GM18909 (cell line): ENCODE data around the gene PPFIBP2.
"Not testable (repeated sequence)": the region's sequence is repeated elsewhere in the genome, so short reads cannot be mapped to it uniquely, and the experiment has no call there.

Experiments used
- ATAC-seq: cut with Tn5 transposase; IDR thresholded peaks from one replicate; pipeline ENCODE4 v1.9.1; 2021; ENCODE audit warnings: mild to moderate bottlenecking; ENCODE audit not compliant: unreplicated experiment, poor library complexity

Gene PPFIBP2

DNA sequence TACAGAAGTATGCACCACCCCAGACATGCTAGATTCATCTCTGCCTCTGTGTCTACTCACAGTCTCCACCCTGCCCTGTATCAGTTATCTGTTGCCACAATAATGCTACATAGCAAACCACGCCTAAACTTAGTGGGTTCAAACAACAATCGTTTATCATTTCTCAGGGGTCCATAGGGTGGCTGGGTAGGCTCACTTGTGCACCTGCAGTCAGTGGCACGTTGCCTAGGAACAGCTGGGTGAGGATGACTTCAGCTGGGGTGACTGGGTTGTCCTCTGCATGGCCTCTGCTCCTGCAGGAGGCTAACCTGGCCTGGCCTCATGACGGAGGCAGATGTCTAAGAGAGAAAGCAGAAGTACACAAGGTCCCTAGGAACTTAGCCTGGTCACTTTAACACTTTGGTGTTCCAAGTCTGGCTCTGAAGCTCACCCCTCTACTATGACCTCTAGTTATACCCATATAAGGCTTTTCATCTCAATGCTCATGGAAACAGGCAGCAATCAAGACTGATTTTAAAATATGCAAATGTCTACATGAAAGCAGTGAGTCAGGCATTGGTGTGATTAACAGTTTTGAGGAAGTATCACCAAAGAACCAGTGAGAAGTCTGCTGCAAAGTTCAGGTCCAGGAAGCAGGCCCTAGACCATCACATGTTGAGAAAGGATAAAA lies 17.8 kb upstream of the PPFIBP2 start:
- ATAC-seq: peak; percentile 92

DNA sequence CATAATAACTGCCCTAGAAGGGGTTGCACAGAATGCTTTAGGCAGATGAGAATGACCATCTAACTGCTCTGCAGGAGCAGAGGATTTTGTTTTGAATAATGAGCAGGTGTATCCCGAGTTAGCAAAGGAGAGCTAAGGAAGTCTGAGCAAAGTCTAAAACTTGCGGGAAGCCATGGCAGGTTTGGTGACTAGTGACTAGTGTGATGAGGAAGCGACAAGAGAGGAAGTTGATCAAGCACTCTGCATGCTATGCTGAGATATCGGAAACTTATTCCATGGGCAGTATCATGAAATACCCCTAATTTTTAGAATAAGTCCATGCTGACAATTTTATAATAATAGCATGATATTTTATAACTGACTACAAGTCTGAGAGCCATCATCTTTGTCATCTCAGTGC lies 15.6 kb upstream of the PPFIBP2 start:
- no peak for ATAC-seq

DNA sequence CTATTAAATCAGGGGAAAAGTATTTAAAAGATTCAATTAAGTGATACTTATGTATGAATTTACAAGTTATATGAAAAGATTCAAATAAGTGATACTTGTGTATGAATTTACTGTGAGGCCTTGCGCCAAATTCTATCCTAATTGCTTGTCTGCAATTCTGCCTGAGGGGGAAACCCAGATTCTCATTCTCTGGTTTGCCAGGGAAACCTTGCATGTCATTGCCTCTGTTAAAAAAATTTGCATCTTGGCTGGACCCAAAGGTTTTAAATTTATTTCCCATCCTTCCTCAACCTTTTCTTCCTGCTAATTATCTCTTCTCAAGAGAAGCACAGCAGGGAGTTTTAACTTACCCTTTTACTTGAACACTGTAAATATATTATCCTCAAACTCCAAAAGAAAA lies 14.7 kb upstream of the PPFIBP2 start:
- no peak for ATAC-seq

DNA sequence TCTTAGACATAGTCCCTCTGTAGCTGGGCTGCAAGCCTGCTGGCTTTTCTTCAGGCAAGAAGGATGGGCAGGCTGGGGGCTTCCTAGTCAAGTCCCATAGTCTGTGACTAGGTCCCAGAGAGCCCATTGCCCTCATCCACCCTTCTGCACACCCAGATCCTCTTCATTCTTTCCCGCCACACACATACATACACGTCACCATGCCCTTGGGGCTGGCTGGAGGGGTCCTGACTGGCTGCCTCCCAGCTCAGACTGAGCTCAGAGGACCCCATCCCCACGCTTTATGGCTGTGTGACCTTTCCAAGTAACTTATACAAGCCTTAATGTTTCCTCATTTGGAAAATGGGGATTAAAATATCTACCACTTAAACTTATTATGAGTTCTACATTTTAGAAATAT lies 13.5 kb upstream of the PPFIBP2 start:
- ATAC-seq: no peak

DNA sequence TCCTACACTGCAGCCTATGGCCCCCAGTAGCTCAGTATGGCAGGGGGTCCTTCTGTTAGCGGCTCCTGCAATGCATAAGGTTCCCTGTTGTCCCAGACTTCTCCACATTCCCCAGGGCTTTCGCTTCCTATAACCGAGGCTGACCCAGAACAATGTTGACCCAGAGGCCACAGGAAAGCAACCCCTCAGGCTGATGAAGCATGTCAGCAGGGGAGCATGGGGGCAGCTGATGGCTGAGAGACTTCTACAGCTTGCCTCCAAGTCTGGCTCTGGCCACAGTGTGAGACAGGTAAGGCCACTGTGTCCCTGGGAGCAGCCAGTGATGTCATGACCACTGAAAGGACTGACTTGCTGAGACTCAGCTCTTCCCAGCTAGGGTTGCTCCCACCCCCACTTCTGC lies 12.5 kb upstream of the PPFIBP2 start:
- ATAC-seq: no peak

DNA sequence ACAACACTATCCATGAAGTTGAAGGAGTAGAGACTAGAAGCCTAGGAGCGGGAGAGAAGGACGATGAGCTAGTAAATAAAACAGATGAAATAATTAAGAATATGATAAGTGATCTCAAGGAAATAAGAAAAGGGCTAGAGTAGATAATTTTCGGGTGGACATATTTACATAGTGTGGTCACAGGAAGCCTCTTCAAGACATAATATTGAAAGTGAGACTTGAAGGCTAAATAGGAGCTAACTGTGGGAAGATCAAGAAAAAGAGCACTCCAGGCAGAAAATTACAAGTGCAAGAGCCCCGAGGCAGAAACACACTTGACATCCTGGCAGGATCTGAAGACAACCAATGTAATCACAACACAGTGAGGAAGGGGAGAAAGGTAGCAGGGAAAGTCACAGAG lies 11.9 kb upstream of the PPFIBP2 start:
- no peak for ATAC-seq

DNA sequence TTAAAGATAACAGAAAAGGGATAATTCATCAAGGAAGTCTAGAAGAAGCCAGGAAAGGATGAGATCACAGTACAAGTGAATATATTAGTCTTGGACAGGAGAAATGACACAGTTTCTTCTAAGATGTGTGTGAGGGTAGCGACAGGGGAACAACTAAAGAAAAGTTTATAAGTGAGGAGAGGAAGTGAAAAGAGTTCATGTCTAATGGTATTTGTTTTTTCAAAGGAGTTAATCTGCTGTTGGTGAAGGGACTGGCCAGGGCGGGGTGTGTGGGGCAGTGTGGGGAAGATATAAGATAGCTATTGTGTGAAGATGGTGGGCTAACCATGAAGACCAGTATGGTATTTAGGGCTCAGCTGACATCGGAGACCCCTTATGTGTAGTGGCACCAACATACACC lies 7.6 kb upstream of the PPFIBP2 start:
- no peak for ATAC-seq

DNA sequence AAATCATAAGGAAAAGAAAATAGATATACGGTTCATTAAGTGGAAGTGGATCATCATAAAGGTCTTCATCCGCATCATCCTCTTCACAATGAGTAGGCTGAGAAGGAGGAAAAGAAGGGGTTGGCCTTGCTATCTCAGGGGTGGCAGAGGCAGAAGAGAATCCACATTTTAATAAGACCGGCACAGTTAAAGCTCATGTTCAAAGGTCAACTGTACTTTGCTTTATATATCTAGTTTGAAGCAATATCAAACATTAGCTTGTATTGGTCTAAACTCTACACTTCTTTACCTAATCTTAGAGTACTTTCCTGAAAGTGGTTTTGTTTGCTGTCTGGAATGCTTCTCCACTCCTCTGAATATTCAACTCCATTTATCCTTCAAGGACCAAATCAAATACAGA lies 5.7 kb upstream of the PPFIBP2 start:
- no peak for ATAC-seq

DNA sequence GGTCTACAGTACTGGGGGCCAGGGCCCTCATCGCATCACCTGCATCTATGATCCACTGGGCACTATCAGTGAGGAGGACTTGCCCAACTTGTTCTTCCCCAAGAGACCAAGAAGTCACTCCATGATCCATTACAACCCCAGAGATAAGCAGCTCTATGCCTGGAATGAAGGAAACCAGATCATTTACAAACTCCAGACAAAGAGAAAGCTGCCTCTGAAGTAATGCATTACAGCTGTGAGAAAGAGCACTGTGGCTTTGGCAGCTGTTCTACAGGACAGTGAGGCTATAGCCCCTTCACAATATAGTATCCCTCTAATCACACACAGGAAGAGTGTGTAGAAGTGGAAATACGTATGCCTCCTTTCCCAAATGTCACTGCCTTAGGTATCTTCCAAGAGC lies 3.8 kb upstream of the PPFIBP2 start:
- ATAC-seq: no peak

DNA sequence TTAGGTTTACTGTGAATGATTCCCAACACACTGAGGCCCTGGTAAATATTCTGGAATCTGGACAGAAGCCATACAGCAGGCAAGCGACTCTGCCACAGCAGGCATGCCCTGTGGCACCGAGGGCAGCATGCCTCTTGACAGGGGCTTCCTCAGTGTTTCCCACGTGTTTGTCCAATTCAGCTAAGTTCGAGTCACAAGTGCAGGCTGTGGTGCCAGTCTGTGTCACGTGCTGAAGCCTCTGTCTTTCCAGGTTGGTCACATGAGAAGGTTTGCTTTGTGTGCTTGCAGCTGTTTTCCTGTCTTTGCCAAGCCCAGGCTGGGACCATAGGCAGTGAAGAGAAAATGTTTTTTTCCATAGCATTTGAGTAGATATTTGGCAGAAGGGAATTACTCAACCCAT lies 2.4 kb upstream of the PPFIBP2 start:
- ATAC-seq: no peak

DNA sequence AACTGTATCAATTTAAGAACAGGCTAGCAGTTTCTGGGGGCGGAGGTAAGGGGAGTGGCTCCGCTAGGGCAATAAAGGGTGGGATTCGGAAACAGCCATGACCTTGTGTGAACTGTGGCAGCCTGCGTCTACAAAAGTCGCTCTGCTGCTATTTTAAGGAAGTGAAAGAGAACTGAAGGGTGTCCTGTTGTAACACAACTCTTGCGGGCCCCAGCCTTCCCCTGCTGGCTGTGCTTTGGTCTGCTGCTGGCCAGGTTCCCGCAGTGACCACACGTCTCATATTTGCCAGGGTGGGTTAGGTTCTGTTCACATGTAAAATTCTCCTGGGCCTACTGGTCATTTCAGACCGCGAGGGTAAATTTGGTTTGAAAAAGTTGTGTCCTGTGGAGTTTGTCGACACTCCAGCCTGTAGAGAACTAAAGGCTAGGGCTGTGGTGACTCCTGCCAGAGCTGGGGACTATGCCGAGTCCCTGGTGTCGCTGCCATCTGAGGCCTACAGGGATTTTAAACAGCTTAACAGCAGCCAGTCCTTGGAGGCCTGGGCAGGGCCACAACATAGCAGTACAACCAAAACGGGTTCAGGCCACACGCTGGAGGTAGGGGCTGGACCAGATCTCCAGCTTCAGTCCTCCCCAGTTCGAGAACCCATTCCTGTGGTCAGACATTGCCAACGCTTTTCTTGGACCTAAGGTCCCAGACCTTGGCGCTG lies 1.1 kb upstream of the PPFIBP2 start:
- ATAC-seq: peak; percentile 77

DNA sequence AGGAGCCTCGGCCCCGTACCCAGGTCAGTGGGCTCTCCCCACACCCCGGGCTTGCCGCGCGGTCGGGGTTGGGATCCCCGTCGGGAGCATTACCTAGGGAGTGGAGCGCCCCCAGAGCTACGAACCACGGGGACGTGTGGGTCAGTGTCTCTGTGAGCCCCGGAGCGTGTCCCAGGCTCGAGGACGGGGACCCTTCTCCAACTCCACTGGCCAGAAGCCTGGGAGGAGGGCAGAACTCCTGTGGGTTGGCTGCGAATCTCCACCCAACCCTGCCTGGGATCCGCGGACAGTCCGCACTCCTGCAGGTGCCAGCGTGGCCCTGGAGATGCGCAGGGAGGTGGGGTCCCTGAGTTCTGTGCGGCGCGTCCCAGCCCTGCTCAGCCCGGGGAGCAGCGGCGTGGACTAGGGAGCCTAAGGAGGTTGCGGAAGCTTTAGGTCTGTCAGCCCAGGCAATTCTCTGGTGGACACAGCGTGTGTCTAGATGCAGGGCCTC lies 346 bp downstream of the PPFIBP2 start:
- peak; percentile 19 for ATAC-seq

DNA sequence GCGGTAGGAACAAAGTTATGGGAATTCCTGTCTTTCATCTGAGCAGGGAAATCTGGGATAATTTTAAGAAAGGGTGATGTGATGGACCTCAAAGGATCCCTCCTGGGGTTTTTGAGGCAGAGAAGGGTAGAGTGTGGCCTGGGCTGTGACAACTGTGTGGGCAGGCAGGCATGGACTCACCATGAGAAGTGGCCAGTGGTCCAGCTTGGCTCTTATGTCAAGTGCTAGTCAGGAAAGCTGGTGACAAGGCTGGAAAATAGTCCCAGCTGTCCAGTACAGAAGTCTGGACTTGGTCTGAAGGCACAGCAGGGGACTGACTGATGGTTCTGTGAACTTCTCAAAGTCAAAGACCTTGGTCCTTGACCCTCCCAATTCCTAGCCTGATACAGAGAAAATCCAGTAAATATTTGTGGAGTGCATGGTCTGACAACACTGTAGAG lies 1.7 kb downstream of the PPFIBP2 start:
- no peak for ATAC-seq

DNA sequence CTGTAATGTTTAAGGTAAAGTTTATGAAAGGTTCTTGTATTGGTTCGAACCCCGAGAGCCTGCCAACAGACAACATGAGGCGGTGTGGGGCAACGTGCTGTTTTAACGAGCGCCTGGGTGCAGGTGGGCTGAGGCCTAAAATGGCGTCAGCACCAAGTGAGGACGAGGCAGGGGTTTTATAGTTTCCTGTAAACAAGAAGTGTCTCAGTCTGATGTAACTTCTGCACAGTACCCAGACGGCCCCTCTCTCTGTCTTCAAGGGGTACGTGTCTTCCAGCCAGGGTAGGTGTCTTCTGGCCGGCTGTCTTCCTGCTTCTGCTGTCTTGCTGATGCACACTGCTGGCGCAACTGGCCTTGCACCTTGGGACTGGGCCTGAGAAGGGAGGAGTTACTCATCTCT lies 2.7 kb downstream of the PPFIBP2 start:
- ATAC-seq: no peak

DNA sequence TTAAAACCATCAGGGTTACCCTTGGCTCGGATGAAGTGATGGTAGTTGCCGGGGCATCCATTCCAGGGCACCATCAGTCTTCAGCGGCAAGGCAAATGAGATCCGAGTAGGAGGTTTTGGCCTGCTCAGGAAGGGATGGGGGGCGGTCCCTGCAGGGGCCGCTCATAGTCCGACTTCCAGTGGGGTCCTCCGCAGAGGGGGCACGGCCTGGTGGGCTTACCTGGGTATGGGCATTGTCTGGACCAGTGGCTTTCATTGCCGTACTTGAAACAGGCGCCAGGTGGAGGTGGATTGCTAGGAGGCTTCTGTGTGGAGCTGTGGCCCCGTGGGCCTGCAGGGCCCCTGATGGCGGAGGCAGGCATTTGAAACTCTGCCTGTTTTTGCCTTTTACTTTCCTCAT lies 3.9 kb downstream of the PPFIBP2 start:
- ATAC-seq: not testable (repeated sequence)

DNA sequence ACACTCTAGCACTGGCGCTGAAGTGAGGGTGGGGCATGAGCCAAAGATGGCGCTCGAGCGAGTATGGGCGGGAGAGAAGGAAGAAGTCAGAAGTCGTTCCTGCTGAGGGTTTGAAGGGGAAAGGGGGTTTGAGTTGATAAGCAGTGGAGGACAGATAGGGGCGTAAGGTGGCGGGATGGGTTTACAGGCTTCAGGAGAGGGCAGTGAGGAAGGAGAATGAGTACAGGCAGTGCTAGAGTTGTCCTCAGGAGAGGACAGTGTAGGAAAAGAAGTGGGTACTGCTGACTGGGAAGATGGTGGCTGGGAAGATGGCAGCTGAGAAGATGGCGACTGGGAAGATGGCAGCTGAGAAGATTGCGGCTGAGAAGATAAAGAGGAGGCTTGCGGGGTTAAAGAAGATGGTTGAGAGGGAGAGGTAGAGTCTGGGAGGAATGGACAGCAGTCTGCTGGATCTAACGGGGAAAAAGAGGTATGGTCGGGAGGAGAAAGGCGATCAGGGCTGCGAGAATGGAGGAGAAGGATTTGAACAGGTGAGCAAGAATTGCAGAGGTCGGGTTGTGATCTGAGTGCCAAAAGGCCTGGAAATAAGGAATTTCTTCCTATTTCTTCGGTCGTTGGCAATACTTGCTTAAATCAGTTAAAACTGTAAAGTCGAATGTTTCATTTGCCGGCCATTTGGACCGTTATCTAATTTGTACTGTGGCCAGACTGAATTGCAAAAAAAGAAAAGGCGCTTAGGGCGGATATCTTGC lies 5.2 kb downstream of the PPFIBP2 start:
- no peak for ATAC-seq

DNA sequence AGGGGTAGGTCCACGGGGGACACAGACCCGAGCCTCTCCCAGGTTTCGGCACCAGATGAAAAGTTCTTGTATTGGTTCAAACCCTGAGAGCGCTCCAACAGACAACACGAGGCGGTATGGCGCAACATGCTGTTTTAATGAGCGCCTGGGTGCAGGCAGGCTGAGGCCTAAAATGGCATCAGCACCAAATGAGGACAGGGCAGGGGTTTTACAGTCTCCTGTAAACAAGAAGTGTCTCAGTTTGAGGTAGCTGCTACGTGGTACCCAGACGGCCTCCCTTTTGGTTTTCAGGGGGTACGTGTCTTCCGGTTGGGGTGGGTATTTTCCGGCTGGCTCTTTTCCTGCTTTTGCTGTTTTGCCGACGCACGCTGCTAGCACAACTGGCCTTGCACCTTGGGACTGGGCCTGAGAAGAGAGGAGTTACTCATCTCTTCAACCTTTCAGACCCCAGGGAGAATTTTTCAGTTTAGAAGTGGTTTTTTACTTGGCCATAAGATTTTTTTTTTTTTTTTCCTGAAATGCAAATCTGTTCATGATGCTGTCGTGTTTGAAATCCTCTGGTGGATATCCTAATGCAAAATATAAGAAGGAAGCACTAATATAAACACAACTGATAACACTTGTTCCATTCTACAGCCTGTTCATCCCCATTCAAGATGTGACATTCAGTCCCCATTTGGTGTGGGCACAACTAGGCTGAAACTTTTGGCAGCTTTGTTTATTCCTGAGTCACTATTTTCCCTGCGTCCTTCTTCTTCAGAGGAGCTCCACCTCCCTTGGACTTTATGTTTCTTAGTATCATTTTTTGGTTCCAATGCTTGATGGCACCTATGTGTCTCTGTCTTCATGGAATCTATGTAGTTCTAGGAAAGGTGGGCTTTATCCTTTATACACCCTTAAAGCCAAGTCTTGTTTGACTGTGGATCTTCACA lies 6.5 kb downstream of the PPFIBP2 start:
- peak; percentile 58 for ATAC-seq

DNA sequence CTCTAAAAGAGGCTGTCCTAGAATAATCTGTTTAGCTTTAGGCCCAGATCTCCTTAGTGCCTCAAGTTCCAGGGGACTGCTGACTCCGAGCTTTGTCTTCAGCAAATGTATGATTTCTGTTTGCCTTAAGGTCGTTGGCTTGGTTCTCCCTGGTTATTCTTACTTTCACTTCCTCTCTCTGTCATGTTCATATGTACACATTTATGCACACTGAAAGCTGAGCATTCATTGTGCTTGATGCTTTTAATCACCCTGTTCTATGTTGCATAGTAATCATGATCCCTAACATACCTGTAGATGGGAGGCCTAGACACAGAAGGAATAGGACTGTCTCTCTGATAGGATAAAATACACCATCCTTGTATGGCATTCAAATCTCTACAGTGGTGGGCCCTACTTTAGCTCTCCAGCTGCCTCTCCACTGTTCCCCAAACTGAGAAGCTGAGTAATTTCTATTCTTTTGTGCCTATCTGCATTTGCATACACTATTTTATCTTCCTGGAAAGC lies 7.2 kb downstream of the PPFIBP2 start:
- peak; percentile 84 for ATAC-seq

DNA sequence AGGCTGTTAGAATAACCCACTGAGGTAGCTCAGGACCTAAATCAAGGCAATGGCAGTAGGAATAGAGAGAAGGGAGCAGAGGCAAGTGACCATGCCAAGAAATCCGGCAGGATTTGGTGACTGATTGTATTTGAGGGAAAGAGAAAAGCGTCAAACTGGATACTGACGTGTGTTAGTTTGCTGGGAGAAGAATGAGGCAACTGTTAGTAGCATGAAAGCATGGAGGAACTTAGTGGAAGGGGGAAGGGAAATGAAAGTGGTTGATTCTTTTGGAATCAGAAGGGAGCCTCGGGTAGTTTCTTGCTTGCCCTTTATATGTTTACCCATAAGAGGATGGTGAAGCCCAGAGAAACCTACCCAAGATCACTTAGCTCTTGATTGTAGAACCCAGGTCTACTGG lies 8.3 kb downstream of the PPFIBP2 start:
- no peak for ATAC-seq

DNA sequence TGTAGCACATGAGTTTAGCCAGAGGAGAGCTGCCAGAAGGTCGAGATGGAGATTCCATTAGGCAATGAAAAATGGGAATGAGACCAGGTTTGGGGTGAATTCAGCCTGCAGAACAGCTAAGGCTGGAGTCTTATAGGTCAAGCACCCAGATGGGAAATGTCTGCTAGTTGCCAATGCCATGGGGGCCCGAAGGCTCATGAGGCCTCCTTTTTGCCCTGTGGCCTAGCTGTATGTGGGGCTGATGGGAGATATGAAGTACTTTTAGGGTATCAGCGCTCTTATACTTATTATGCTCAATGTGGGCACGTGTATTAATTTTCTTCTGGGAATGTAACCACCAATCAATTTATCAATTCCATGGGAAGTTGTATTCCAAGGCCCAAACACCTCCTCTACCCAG lies 8.7 kb downstream of the PPFIBP2 start:
- no peak for ATAC-seq
